Upper lobe of left lung (tissue), 6 donors: ENCODE measurements around the gene RERE. TPM values are rescaled to one million over a fixed set of nuclear protein-coding genes. Genes with fewer than 3 reads are reported as not detected.

Source experiments
- ATAC-seq, 2 donors: fragments of 200-7000 bp; cut with Tn5 transposase; one replicate each; pipeline ENCODE4 v1.9.1; 2022; ENCODE audit warnings: mild to moderate bottlenecking in 2 of 2, moderate library complexity in 2 of 2; ENCODE audit not compliant: low FRiP score in 2 of 2
- DNase-seq, 2 donors: peaks; one replicate each; pipeline ENCODE4 v3.0.0-alpha.2; 2019 to 2020
- H3K27ac ChIP-seq, 4 donors: fragments of 200-600 bp; sonication (generic); one replicate each; pipeline ENCODE4 v1.5.1; 2016 to 2019
- H3K27me3 ChIP-seq, 4 donors: fragments of 200-600 bp; sonication (generic); one replicate each; pipeline ENCODE4 v1.5.1; 2017 to 2019
- H3K36me3 ChIP-seq, 4 donors: fragments of 200-600 bp; sonication (generic); one replicate each; pipeline ENCODE4 v1.5.1; 2016 to 2019
- H3K4me1 ChIP-seq, 4 donors: fragments of 200-600 bp; sonication (generic); one replicate each; pipeline ENCODE4 v1.5.1; 2018 to 2019
- H3K4me3 ChIP-seq, 4 donors: fragments of 200-600 bp; sonication (generic); one replicate each; pipeline ENCODE4 v1.5.1; 2017 to 2019; ENCODE audit warnings: mild to moderate bottlenecking in 2 of 4, moderate library complexity in 1 of 4
- H3K9me3 ChIP-seq, 4 donors: fragments of 200-600 bp; sonication (generic); one replicate each; pipeline ENCODE4 v1.5.1; 2018 to 2019
- EP300 ChIP-seq, 4 donors: sonication (generic); formaldehyde crosslinking; IDR thresholded peaks; one replicate each; pipeline ENCODE4 v1.5.1; 2017; ENCODE audit warnings: antibody characterized with exemption in 4 of 4, control low read depth in 2 of 4
- POLR2A ChIP-seq, 4 donors: fragments of 450-650 bp; IDR thresholded peaks; one replicate each; pipeline ENCODE4 v1.5.1; 2016 to 2017; ENCODE audit warnings: antibody characterized with exemption in 4 of 4, mild to moderate bottlenecking in 2 of 4
- POLR2AphosphoS5 ChIP-seq, 2 donors: sonication (generic); formaldehyde crosslinking; IDR thresholded peaks; one replicate each; pipeline ENCODE4 v1.5.1; 2017; ENCODE audit warnings: antibody characterized with exemption in 2 of 2
- WGBS, 2 donors: methylation state at CpG; one replicate each; pipeline ENCODE4 v1.1.5; 2017 to 2018; 5-methylcytosine and 5-hydroxymethylcytosine counted together
- total RNA-seq, 6 donors: library from RNA; depleted of rRNA in 4 of 6; stranded (reverse); fragments of >200 nt in 4 of 6; gene quantifications; one replicate each; pipeline versions ENCODE4 v1.1.0 to v1.2.1, GENCODE V29; 2016 to 2021
- TF ChIP-seq, protein P1 (sequence below), 6 experiments: fragments of 450-650 bp in 4 of 6; fragments of 200-600 bp in 2 of 6; sonication (generic) in 2 of 6; IDR thresholded peaks; one replicate each; pipeline ENCODE4 v1.5.1; 2016 to 2019; ENCODE audit warnings: antibody characterized with exemption in 6 of 6
- donor health status: DM: no; HTN: no; CAD: no; lungs with moderate emphysema.
- donor health status: DM: no; HTN: yes; CAD: no; lungs with severe emphysema.

The RERE gene
- total RNA-seq, 6 donors from 2014 or later, result 75.5 to 222 (median 104) TPM

DNA sequence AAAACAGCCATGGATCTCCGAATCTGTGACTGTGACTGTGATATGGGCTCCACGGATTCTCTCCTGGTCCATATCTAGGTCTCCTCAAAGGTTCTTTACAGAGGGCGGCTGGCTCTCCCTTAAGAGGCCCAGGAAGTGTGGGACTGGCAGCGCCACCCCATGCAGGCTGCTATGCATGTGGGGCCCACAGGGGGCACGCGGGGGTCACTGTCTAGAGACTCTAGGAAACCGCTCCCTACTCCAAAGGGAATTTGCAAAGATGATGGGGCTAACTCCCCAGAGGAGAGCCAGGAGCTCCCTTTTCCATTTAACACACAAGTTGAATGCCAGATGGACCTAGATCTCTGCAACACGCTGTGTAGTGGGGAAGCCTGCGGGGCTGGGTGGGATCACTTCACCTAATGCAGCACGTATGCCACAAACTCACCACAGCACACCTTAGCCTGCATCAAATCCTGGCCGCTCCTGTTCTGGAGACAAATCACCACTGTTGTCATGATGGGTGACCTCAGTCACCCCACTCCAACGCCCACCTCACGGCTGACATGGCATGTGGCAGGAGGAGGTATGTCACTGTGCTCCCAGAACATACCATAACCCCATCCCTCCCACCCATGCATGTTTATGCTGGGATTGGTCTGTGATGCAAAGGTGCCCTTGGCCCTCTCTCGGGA, 437.8 kb downstream of the RERE start:
- no peak for DNase-seq
- Histone ChIP-seq H3K27me3 (no peaks in the 10 kb centered on the region), H3K4me1 (peaks cover 57 to 84% (median 75%) of the 10 kb centered on the region in 4 donors), H3K4me3 (no peak overlapping the region), H3K36me3 (peaks cover 0 to 4% (median 2%) of the 10 kb centered on the region in 4 donors), H3K27ac (peak overlapping the region; percentile 56 to 66 (median 60)), H3K9me3 (no peaks in the 10 kb centered on the region)
- TF ChIP-seq POLR2AphosphoS5 (IDR thresholded peaks at IDR 0.05), result no peak
- TF ChIP-seq, protein P1, sequence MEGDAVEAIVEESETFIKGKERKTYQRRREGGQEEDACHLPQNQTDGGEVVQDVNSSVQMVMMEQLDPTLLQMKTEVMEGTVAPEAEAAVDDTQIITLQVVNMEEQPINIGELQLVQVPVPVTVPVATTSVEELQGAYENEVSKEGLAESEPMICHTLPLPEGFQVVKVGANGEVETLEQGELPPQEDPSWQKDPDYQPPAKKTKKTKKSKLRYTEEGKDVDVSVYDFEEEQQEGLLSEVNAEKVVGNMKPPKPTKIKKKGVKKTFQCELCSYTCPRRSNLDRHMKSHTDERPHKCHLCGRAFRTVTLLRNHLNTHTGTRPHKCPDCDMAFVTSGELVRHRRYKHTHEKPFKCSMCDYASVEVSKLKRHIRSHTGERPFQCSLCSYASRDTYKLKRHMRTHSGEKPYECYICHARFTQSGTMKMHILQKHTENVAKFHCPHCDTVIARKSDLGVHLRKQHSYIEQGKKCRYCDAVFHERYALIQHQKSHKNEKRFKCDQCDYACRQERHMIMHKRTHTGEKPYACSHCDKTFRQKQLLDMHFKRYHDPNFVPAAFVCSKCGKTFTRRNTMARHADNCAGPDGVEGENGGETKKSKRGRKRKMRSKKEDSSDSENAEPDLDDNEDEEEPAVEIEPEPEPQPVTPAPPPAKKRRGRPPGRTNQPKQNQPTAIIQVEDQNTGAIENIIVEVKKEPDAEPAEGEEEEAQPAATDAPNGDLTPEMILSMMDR (IDR thresholded peaks at IDR 0.05), result no peak
- TF ChIP-seq POLR2A (IDR thresholded peaks at IDR 0.05), result no peak
- TF ChIP-seq EP300 (IDR thresholded peaks at IDR 0.05), result no peak
- no peak for ATAC-seq
- WGBS, 2 donors, result 86 to 95% methylated on average over 8 to 14 of the region's 14 CpGs

DNA sequence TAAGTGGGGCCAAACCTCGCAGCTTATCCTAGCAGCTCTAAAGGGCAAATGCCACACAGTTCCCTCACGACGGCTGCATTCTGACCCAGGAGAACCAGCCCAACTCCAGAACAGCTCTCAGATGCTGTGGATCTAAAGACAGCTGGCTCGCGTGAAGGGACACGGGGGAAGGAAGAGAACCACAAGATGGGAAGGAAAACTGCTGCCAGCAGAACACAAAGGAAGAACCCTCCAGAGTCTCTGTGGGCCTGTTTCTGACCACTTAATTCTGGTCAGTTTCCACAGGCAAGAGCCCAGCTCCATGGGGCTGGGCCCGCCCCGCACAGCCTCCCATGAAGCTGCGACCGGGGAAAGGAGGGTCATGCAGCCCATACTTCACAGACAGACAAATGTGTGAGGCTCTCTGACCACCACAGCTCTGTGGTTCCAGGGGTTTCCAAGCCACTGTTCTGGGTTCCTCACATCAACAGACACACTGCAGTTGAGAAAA, 438.4 kb downstream of the RERE start:
- Histone ChIP-seq H3K27me3 (no peaks in the 10 kb centered on the region), H3K4me1 (peaks cover 57 to 84% (median 75%) of the 10 kb centered on the region in 4 donors), H3K9me3 (no peaks in the 10 kb centered on the region), H3K36me3 (peaks cover 0 to 4% (median 2%) of the 10 kb centered on the region in 4 donors), H3K27ac (peak overlapping the region; percentile 56 to 66 (median 60)), H3K4me3 (no peak overlapping the region)
- ATAC-seq (peak; percentile 28 to 40), DNase-seq (peak in 1 of 2 donors; percentile 44)
- 71 to 80% methylated on average over 10 of the region's 10 CpGs for WGBS, 2 donors
- TF ChIP-seq, protein P1 (IDR thresholded peaks at IDR 0.05), result no peak

DNA sequence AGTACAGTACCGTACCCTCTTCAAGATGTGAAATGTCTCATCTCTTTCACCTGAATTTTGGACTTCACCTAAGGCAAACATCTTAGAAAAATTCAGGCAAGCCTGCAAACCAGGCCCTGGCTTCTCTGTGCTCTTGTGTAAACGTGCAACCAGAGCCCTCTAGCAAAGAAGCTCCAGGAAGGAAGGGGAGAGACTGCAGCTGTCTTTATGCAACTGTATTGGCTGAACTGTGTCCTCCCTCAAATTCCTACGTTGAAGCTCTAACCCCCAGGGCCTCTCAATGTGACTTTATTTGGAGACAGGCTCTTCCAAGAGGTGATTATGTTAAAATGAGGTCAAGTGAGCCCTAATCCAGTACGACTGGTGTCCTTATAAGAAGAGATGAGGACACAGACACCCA, 439.3 kb downstream of the RERE start:
- Histone ChIP-seq H3K36me3 (peaks cover 0 to 4% (median 2%) of the 10 kb centered on the region in 4 donors), H3K9me3 (no peaks in the 10 kb centered on the region), H3K4me3 (no peak overlapping the region), H3K4me1 (peaks cover 56 to 82% (median 77%) of the 10 kb centered on the region in 4 donors), H3K27me3 (no peaks in the 10 kb centered on the region), H3K27ac (peak overlapping the region; percentile 56 to 66 (median 60))
- WGBS, 2 donors, result 25 to 55% methylated on average over 3 to 4 of the region's 4 CpGs
- ATAC-seq (peak in 1 of 2 donors; percentile 19), DNase-seq (no peak)
- no peak for TF ChIP-seq POLR2AphosphoS5 (IDR thresholded peaks at IDR 0.05)
- TF ChIP-seq, protein P1 (IDR thresholded peaks at IDR 0.05), result no peak
- TF ChIP-seq EP300 (IDR thresholded peaks at IDR 0.05), result no peak
- TF ChIP-seq POLR2A (IDR thresholded peaks at IDR 0.05), result no peak

DNA sequence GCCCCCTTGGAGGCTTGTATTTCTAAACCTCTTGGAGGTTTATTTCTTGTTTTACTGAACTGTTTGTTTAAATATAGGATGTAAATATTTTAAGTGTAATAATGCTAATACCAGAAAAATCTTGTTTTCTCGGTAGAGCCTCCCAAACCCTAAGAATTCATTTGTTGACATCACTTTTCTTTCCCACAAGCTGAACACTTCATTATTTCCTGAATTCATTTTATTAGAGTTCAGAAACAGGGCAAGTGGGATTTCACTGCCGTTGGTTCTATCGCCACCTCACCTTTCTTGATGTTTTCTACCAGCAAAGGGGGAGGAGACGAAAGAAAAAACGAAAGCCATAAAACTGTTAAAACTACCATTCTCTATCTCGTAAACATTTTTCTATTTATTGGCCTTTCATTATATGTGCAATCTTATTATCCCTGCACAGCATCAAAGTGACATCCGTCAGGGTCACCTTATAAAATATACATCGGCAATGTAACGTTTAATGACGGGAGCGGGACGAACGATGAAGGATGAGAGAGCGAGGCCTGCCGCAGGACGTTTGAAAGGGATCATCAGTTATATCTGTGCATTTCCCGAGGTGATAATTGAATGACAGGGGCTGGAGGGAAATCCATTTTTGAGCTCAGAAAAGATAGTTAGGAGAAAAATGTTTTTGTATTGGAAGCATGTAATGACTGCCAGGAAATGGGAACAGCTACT, 440.0 kb downstream of the RERE start:
- Histone ChIP-seq H3K27me3 (no peaks in the 10 kb centered on the region), H3K36me3 (peaks cover 0 to 8% (median 2%) of the 10 kb centered on the region in 4 donors), H3K4me1 (peaks cover 56 to 82% (median 78%) of the 10 kb centered on the region in 4 donors), H3K27ac (peak overlapping the region in 2 of 4 donors; percentile 56 to 66), H3K9me3 (no peaks in the 10 kb centered on the region), H3K4me3 (no peak overlapping the region)
- WGBS, 2 donors, result 85% methylated on average over 17 of the region's 17 CpGs
- TF ChIP-seq, protein P1 (IDR thresholded peaks at IDR 0.05), result no peak
- TF ChIP-seq EP300 (IDR thresholded peaks at IDR 0.05) (no peak), POLR2A (IDR thresholded peaks at IDR 0.05) (no peak), POLR2AphosphoS5 (IDR thresholded peaks at IDR 0.05) (no peak)
- DNase-seq (no peak), ATAC-seq (no peak)
